Effector memory CD8-positive, alpha-beta T cell (primary cell): ENCODE data around the gene RNU7-1.

Experiments
- ATAC-seq: fragments of 150-1000 bp; cut with Tn5 transposase; replicated peaks from 2 replicates; pipeline ENCODE4 v1.10.0; 2021; ENCODE audit warnings: mild to moderate bottlenecking, moderate library complexity
- DNase-seq, 3 experiments: peaks; one replicate each; pipeline ENCODE4 v3.0.0; 2021
- H3K27ac Mint-ChIP-seq, 2 donors: one replicate each; pipeline ENCODE4 v1.8.0; 2022; ENCODE audit warnings: mild to moderate bottlenecking in 2 of 2, mixed read lengths in 2 of 2, moderate library complexity in 2 of 2
- H3K27me3 Mint-ChIP-seq, 2 donors: one replicate each; pipeline ENCODE4 v1.8.0; 2022; ENCODE audit warnings: mixed read lengths in 2 of 2
- H3K36me3 Mint-ChIP-seq: one replicate; pipeline ENCODE4 v1.8.0; 2022; ENCODE audit warnings: mild to moderate bottlenecking, moderate library complexity, mixed read lengths; ENCODE audit not compliant: insufficient read depth
- H3K4me1 Mint-ChIP-seq, 2 donors: one replicate each; pipeline ENCODE4 v1.8.0; 2022; ENCODE audit warnings: low read depth in 2 of 2, mixed read lengths in 2 of 2
- H3K4me3 Mint-ChIP-seq, 2 donors: one replicate each; pipeline ENCODE4 v1.8.0; 2022; ENCODE audit warnings: mild to moderate bottlenecking in 2 of 2, mixed read lengths in 2 of 2, moderate library complexity in 2 of 2
- H3K9me3 Mint-ChIP-seq, 2 donors: one replicate each; pipeline ENCODE4 v1.8.0; 2022; ENCODE audit warnings: mixed read lengths in 2 of 2

RNU7-1 gene

GRCh38 chr12:6964605-6965025 is 21.0 kb downstream of the RNU7-1 start:
- Mint-ChIP-seq H3K27ac (peak overlapping the region; percentile 85 to 92), H3K9me3 (no peaks in the 10 kb centered on the region), H3K36me3 (peaks cover 56% of the 10 kb centered on the region), H3K4me1 (peaks cover 41 to 42% of the 10 kb centered on the region in 2 donors), H3K27me3 (no peaks in the 10 kb centered on the region), H3K4me3 (no peak overlapping the region)
- DNase-seq (no peak), ATAC-seq (no peak)

DNA sequence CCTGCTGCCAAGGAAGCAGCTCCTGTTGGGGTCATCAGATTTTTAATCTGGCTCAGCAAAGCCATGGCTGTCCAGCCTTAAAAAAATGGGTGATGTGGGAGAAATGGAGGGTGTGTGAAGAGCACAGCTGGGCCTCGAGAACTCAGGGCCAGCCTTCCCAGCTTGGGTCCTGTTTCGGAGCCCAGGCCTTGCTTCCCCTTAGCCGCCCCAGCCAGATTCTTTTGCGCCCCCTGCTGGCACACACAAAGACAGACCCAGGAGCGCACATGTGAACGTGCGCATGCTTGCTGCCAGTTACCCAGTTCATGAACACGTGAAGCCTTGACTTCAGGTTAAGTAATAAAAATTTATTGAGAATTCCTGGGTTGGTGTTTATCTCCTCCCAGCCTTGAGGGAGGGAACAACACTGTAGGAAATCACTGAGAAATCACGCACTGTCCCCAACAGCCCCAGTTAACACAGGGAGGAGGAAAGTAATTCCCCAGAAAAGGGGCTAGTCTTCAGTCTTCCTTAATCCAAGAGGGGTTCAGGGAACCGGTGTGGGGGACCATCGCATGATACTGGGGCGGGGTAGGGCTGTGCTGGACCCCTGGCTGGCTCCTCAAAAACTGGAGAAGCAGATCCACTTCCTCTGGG is 21.5 kb downstream of the RNU7-1 start:
- H3K36me3 Mint-ChIP-seq: peaks cover 50% of the 10 kb centered on the region
- H3K27ac Mint-ChIP-seq: peak overlapping the region; percentile 85 to 92
- peak; percentile 85 to 88 (median 86) for DNase-seq
- H3K27me3 Mint-ChIP-seq: no peaks in the 10 kb centered on the region
- no peaks in the 10 kb centered on the region for H3K9me3 Mint-ChIP-seq
- H3K4me3 Mint-ChIP-seq: no peak overlapping the region
- peaks cover 38 to 44% of the 10 kb centered on the region in 2 donors for H3K4me1 Mint-ChIP-seq
- ATAC-seq: peak; percentile 44

DNA sequence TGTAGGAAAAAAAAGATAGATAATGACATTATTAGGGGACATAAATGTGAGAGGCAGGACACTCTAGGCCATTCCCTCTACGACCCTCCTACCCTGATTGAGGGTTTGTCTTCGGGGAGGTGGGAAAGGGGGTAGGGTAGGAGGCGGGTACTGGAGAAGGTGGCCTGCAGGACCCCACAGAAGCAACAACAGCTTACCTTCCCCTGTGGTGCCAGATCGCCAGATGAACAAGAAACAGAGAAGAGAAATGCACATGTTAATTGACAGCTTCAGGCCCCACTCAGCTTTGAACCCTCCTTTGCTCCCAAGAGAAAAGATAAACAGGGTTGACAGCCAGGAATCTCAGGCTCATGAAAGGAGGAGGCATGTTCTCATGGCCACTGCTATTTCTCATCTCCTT is 22.1 kb downstream of the RNU7-1 start:
- peaks cover 34 to 40% of the 10 kb centered on the region in 2 donors for H3K4me1 Mint-ChIP-seq
- H3K36me3 Mint-ChIP-seq: peaks cover 46% of the 10 kb centered on the region
- H3K4me3 Mint-ChIP-seq: no peak overlapping the region
- no peaks in the 10 kb centered on the region for H3K27me3 Mint-ChIP-seq
- H3K27ac Mint-ChIP-seq: peak overlapping the region; percentile 64 to 92
- DNase-seq (no peak), ATAC-seq (no peak)
- no peaks in the 10 kb centered on the region for H3K9me3 Mint-ChIP-seq

GRCh38 chr12:6966351-6966750 is 22.7 kb downstream of the RNU7-1 start:
- Mint-ChIP-seq H3K4me3 (no peak overlapping the region), H3K27ac (peak overlapping the region in 1 of 2 donors; percentile 64), H3K4me1 (peaks cover 30 to 36% of the 10 kb centered on the region in 2 donors), H3K9me3 (no peaks in the 10 kb centered on the region), H3K36me3 (peaks cover 42% of the 10 kb centered on the region), H3K27me3 (no peaks in the 10 kb centered on the region)
- DNase-seq (no peak), ATAC-seq (no peak)

DNA sequence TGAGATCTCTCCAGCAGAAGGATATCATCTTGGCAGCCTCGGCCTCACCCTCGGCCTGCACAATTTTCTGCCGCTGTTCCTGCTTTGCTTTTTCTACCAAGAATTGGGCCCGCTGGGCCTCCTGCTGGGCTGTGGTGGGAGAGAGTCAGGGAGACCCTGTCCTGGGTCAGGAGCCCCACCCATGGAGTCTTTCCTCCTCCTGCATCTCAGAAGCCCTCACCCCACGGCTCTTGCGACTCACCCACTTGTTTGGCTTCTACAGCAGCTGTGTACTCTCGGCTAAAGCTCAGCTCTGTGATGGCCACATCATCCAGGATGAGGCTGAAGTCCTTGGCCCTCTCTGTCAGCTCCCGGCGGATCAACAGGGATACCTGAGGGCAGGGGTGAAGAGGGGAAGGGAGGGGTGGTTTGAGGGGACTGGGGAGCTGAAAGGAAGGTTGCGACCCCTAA is 24.1 kb downstream of the RNU7-1 start:
- Mint-ChIP-seq H3K9me3 (no peaks in the 10 kb centered on the region), H3K27me3 (no peaks in the 10 kb centered on the region), H3K4me3 (no peak overlapping the region), H3K36me3 (peaks cover 40% of the 10 kb centered on the region), H3K4me1 (peaks cover 29 to 33% of the 10 kb centered on the region in 2 donors), H3K27ac (no peak overlapping the region)
- ATAC-seq (no peak), DNase-seq (no peak)

GRCh38 chr12:6968426-6968825 is 24.8 kb downstream of the RNU7-1 start:
- H3K36me3 Mint-ChIP-seq: peaks cover 46% of the 10 kb centered on the region
- H3K4me3 Mint-ChIP-seq: peak overlapping the region; percentile 93 to 98
- peak overlapping the region in 1 of 2 donors; percentile 94 for H3K27ac Mint-ChIP-seq
- no peak for DNase-seq
- no peak for ATAC-seq
- H3K27me3 Mint-ChIP-seq: no peaks in the 10 kb centered on the region
- no peaks in the 10 kb centered on the region for H3K9me3 Mint-ChIP-seq
- peaks cover 29 to 33% of the 10 kb centered on the region in 2 donors for H3K4me1 Mint-ChIP-seq

GRCh38 chr12:6970096-6970527 is 26.5 kb downstream of the RNU7-1 start:
- ATAC-seq: peak; percentile 3
- Mint-ChIP-seq H3K27ac (peak overlapping the region; percentile 94), H3K9me3 (no peaks in the 10 kb centered on the region), H3K4me3 (peak overlapping the region; percentile 93 to 98), H3K4me1 (peaks cover 26 to 27% of the 10 kb centered on the region in 2 donors), H3K27me3 (no peaks in the 10 kb centered on the region), H3K36me3 (peaks cover 57% of the 10 kb centered on the region)
- DNase-seq: no peak

- Mint-ChIP-seq H3K27ac (peak overlapping the region in 1 of 2 donors; percentile 38), H3K36me3 (peaks cover 62% of the 10 kb centered on the region), H3K4me1 (peaks cover 15 to 19% of the 10 kb centered on the region in 2 donors)
These were observed 30.6 kb downstream of the RNU7-1 start for GRCh38 chr12:6974180-6974579.

DNA sequence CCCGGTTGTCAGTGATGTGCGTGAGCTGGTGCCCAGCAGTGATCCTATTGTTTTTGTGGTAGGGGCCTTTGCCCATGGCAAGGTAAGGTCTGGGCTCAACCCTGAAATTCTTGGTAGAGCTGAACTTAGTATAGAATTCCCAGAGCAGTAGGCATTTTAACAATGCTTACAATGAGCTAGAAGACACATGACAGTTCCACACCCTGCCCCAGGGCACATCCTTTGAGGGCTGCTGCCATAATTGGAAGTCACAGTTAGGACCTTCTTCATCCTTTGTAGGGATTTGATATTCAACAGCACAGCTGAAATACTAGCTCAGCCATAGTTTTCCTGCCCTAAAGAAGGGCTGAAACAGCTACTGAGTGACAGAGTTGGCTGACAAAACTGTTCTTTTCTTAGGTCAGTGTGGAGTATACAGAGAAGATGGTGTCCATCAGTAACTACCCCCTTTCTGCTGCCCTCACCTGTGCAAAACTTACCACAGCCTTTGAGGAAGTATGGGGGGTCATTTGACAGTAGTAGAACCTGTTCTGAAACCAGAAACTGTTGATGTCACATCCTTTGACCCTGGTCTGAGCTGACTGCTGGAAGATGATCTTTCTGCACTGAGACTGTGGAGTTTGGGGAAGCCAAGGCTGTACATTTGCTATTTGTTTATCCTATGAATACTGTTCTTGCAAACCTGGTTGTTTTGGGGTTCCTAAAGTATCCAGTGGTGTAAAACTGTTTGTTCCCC is 31.8 kb downstream of the RNU7-1 start:
- ATAC-seq (no peak), DNase-seq (no peak)
- no peaks in the 10 kb centered on the region for H3K27me3 Mint-ChIP-seq
- H3K36me3 Mint-ChIP-seq: peaks cover 66% of the 10 kb centered on the region
- H3K4me1 Mint-ChIP-seq: peaks cover 12 to 14% of the 10 kb centered on the region in 2 donors
- no peak overlapping the region for H3K27ac Mint-ChIP-seq
- H3K9me3 Mint-ChIP-seq: no peaks in the 10 kb centered on the region
- H3K4me3 Mint-ChIP-seq: no peak overlapping the region

More at GRCh38 chr12:6974180-6974579, 30.6 kb downstream of the RNU7-1 start:
- Mint-ChIP-seq H3K4me3 (no peak overlapping the region), H3K27me3 (no peaks in the 10 kb centered on the region), H3K9me3 (no peaks in the 10 kb centered on the region)
- no peak for ATAC-seq
- DNase-seq: no peak

DNA sequence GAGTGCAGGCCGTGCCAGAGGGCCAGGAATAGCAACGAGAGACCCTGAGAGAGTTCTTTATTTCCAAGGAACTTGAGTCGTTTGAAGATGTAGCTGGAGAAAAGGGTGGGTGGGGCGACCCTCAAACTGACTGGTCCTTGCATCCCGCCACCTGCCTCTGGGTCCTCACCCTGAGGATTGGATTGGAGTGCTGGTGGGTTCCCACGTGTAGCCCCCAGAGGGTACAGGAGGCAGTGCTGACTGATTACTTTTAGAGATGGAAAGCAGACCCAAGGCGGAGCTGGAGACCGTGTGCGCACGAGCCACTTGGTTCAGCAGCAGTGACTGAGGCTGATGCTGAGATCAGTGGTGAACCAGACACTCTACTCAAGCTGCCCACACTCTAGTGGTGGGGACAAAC is 34.0 kb downstream of the RNU7-1 start:
- Mint-ChIP-seq H3K36me3 (peaks cover 68% of the 10 kb centered on the region), H3K9me3 (no peaks in the 10 kb centered on the region), H3K27me3 (no peaks in the 10 kb centered on the region), H3K27ac (peak overlapping the region; percentile 59 to 79), H3K4me1 (peaks cover 0 to 5% of the 10 kb centered on the region in 2 donors), H3K4me3 (no peak overlapping the region)
- ATAC-seq: no peak
- no peak for DNase-seq

GRCh38 chr12:6978188-6978587 is 34.6 kb downstream of the RNU7-1 start:
- ATAC-seq: no peak
- H3K4me1 Mint-ChIP-seq: peaks cover 0 to 5% of the 10 kb centered on the region in 2 donors
- DNase-seq: no peak
- peaks cover 69% of the 10 kb centered on the region for H3K36me3 Mint-ChIP-seq
- H3K9me3 Mint-ChIP-seq: no peaks in the 10 kb centered on the region
- H3K27ac Mint-ChIP-seq: peak overlapping the region; percentile 79 to 80
- H3K4me3 Mint-ChIP-seq: no peak overlapping the region
- no peaks in the 10 kb centered on the region for H3K27me3 Mint-ChIP-seq

DNA sequence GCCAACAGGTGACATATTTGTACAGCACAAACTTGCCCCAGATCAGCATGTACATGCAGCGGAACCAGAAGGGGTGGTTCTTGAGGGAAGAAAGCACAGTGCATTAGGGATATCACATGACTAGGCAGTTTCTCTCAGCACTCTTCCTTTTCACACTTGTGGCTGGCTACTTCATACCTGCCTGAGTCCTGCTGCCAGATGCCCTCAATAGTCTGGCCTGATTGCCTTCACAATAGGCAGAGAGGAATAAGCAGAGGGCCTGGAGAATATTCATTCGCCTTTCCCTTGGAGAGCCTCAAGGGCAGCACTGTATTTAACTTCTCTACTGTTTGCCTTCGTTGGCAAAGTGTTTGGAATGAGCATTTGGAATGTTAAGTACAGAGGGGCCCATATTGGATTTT is 35.0 kb downstream of the RNU7-1 start:
- peak overlapping the region; percentile 79 to 80 for H3K27ac Mint-ChIP-seq
- DNase-seq: no peak
- no peaks in the 10 kb centered on the region for H3K9me3 Mint-ChIP-seq
- no peak for ATAC-seq
- no peak overlapping the region for H3K4me3 Mint-ChIP-seq
- no peaks in the 10 kb centered on the region for H3K27me3 Mint-ChIP-seq
- peaks cover 70% of the 10 kb centered on the region for H3K36me3 Mint-ChIP-seq
- peaks cover 0 to 5% of the 10 kb centered on the region in 2 donors for H3K4me1 Mint-ChIP-seq

GRCh38 chr12:6979021-6979420 is 35.4 kb downstream of the RNU7-1 start:
- peaks cover 66% of the 10 kb centered on the region for H3K36me3 Mint-ChIP-seq
- H3K27ac Mint-ChIP-seq: peak overlapping the region; percentile 79 to 80
- ATAC-seq: no peak

GRCh38 chr12:6979453-6979852 is 35.8 kb downstream of the RNU7-1 start:
- Mint-ChIP-seq H3K27ac (peak overlapping the region in 1 of 2 donors; percentile 80), H3K9me3 (no peaks in the 10 kb centered on the region), H3K4me3 (no peak overlapping the region), H3K27me3 (no peaks in the 10 kb centered on the region), H3K36me3 (peaks cover 63% of the 10 kb centered on the region), H3K4me1 (peaks cover 0 to 3% of the 10 kb centered on the region in 2 donors)
- DNase-seq (no peak), ATAC-seq (no peak)

More at GRCh38 chr12:6979021-6979420, 35.4 kb downstream of the RNU7-1 start:
- Mint-ChIP-seq H3K4me3 (no peak overlapping the region), H3K4me1 (peaks cover 0 to 3% of the 10 kb centered on the region in 2 donors), H3K27me3 (no peaks in the 10 kb centered on the region), H3K9me3 (no peaks in the 10 kb centered on the region)
- DNase-seq: no peak
